HCT116 (cell line): ENCODE data around the gene BSND. TPM values are rescaled to one million over a fixed set of nuclear protein-coding genes. Genes with fewer than 3 reads are reported as not detected.
A peak's percentile ranks its signal among the peaks of the same experiment; 100 is the strongest.

Experiments
- ATAC-seq: fragments of 200-7000 bp; cut with Tn5 transposase; 2 replicates; pipeline ENCODE4 v1.9.1; 2020; ENCODE audit warnings: mild to moderate bottlenecking, moderate library complexity
- BruUV-seq: library from RNA; stranded (reverse); fragments of 400-500 nt; replicated peaks from 2 replicates; lab custom pipeline; 2021; lab: Mats Ljungman, UMichigan
- CTCF ChIA-PET: fragments of 300-600 bp; sonication (Branson Sonifier 250); formaldehyde crosslinking; loops from one replicate; lab custom pipeline; 2021; ENCODE audit warnings: antibody characterized with exemption; lab: Charles Lee
- POLR2A ChIA-PET: fragments of 300-600, 350-600 bp; sonication (Branson Sonifier 250); formaldehyde crosslinking; loops from one replicate; lab custom pipeline; 2021; ENCODE audit warnings: antibody characterized with exemption; lab: Charles Lee
- RAD21 ChIA-PET, 2 experiments: fragments of 300-600 bp; sonication (Branson Sonifier 250); formaldehyde crosslinking; loops; one replicate each; lab custom pipeline; 2023; ENCODE audit warnings: low total read pairs in 2 of 2; ENCODE audit not compliant: uncharacterized antibody in 2 of 2, unreplicated experiment in 2 of 2, low non-redundant PET in 1 of 2; lab: Charles Lee
- DNase-seq: peaks from one replicate; pipeline ENCODE4 v3.0.0-alpha.2; 2010; ENCODE audit warnings: low read depth, low spot score
- H2AFZ ChIP-seq: fragments of 200-600 bp; shearing (Covaris generic), sonication (generic); 2 replicates; pipeline ENCODE4 v1.6.1; 2017; ENCODE audit warnings: low read depth, mixed run types, mixed read lengths, antibody characterized with exemption, low read length; ENCODE audit not compliant: poor library complexity, severe bottlenecking
- H3K27ac ChIP-seq: 2 replicates; pipeline ENCODE4 v1.5.1; 2012; ENCODE audit warnings: low read depth, low read length
- H3K27me3 ChIP-seq: fragments of 200-600 bp; sonication (generic); 2 replicates; pipeline ENCODE4 v1.6.1; 2016; ENCODE audit warnings: mixed run types, low read length, mixed read lengths; ENCODE audit not compliant: insufficient read depth
- H3K36me3 ChIP-seq, 2 experiments: fragments of 200-500 bp in 1 of 2; fragments of 200-600 bp in 1 of 2; sonication (Bioruptor generic) in 1 of 2; sonication (generic) in 1 of 2; 2 replicates each; pipeline versions ENCODE4 v1.5.1 to v1.6.1; 2014 to 2016; ENCODE audit warnings: low read length in 2 of 2, inconsistent platforms in 1 of 2, mixed read lengths in 1 of 2, mixed run types in 1 of 2; ENCODE audit not compliant: insufficient read depth in 2 of 2, control insufficient read depth in 1 of 2
- H3K4me1 ChIP-seq, 2 experiments: fragments of 200-600 bp in 1 of 2; sonication (generic) in 1 of 2; 2 replicates each; pipeline versions ENCODE4 v1.5.1 to v1.6.1; 2012 to 2017; ENCODE audit warnings: low read length in 2 of 2, inconsistent platforms in 1 of 2, mild to moderate bottlenecking in 1 of 2, mixed read lengths in 1 of 2, mixed run types in 1 of 2, moderate library complexity in 1 of 2; ENCODE audit not compliant: insufficient read depth in 2 of 2, control insufficient read depth in 1 of 2
- H3K4me2 ChIP-seq: fragments of 200-600 bp; sonication (generic); 2 replicates; pipeline ENCODE4 v1.6.1; 2017; ENCODE audit warnings: mixed run types, low read length, mixed read lengths
- H3K4me3 ChIP-seq, 2 experiments: fragments of 200-600 bp in 1 of 2; sonication (generic) in 1 of 2; replicated peaks in 1 of 2; 2 replicates each; pipeline ENCODE4 v1.5.1; 2011 to 2016; ENCODE audit warnings: low read length in 2 of 2, control low read depth in 1 of 2, low read depth in 1 of 2, mild to moderate bottlenecking in 1 of 2, mixed read lengths in 1 of 2, mixed run types in 1 of 2
- H3K79me2 ChIP-seq: fragments of 200-600 bp; sonication (generic); 2 replicates; pipeline ENCODE4 v1.6.1; 2017; ENCODE audit warnings: mild to moderate bottlenecking, mixed run types, low read length, moderate library complexity, mixed read lengths; ENCODE audit not compliant: insufficient read depth
- H3K9ac ChIP-seq: fragments of 200-600 bp; sonication (generic); 2 replicates; pipeline ENCODE4 v1.6.1; 2016; ENCODE audit warnings: low read length, mixed read lengths
- H3K9me2 ChIP-seq: fragments of 200-600 bp; sonication (generic), shearing (Covaris generic); 2 replicates; pipeline ENCODE4 v1.6.1; 2017; ENCODE audit warnings: mixed run types, mild to moderate bottlenecking, moderate library complexity; ENCODE audit not compliant: insufficient read depth
- H3K9me3 ChIP-seq, 2 experiments: fragments of 200-500 bp in 1 of 2; fragments of 200-600 bp in 1 of 2; sonication (Bioruptor generic) in 1 of 2; sonication (generic) in 1 of 2; 2 replicates each; pipeline ENCODE4 v1.6.1; 2014 to 2017; ENCODE audit warnings: low read length in 2 of 2, mixed read lengths in 2 of 2, inconsistent platforms in 1 of 2, low read depth in 1 of 2, mild to moderate bottlenecking in 1 of 2, mixed run types in 1 of 2, moderate library complexity in 1 of 2; ENCODE audit not compliant: control insufficient read depth in 1 of 2, insufficient read depth in 1 of 2
- H4K20me1 ChIP-seq: fragments of 200-600 bp; sonication (generic), shearing (Covaris generic); 2 replicates; pipeline ENCODE4 v1.6.1; 2017; ENCODE audit warnings: mixed run types, mild to moderate bottlenecking, moderate library complexity; ENCODE audit not compliant: insufficient read depth
- CTCF ChIP-seq, 3 experiments: fragments of 200-600 bp in 1 of 3; sonication (generic) in 1 of 3; IDR thresholded peaks in 2 of 3; conservative IDR thresholded peaks in 1 of 3; 2 replicates each; pipeline ENCODE4 v1.5.1; 2012 to 2017; ENCODE audit warnings: low read depth in 2 of 3, low read length in 2 of 3, antibody characterized with exemption in 1 of 3, borderline replicate concordance in 1 of 3, control low read depth in 1 of 3, mild to moderate bottlenecking in 1 of 3, mixed read lengths in 1 of 3, mixed run types in 1 of 3, moderate library complexity in 1 of 3; ENCODE audit not compliant: insufficient read depth in 1 of 3
- REST ChIP-seq: IDR thresholded peaks from 2 replicates; pipeline ENCODE4 v1.6.1; 2012; ENCODE audit warnings: low read depth
- YY1 ChIP-seq: IDR thresholded peaks from 2 replicates; pipeline ENCODE4 v1.6.1; 2011; ENCODE audit warnings: low read length, low read depth, moderate library complexity, mild to moderate bottlenecking; ENCODE audit not compliant: insufficient replicate concordance; ENCODE audit errors: extremely low read depth
- intact Hi-C: fragments of 100-400 bp; cut with micrococcal nuclease; formaldehyde crosslinking; loops from 2 replicates; pipeline ENCODE4 v1.10.0; 2022
- total RNA-seq: library from RNA; stranded (reverse); gene quantifications from one replicate; pipeline ENCODE4 v1.2.1, GENCODE V29; 2021; ENCODE audit not compliant: unreplicated experiment

The BSND gene
- total RNA-seq, 1 experiment from 2014 or later = not detected

GRCh38 chr1:55035904-55036303, 37.2 kb downstream of the BSND start:
- no peaks in the 10 kb centered on the region for H4K20me1 ChIP-seq
- peaks cover 2% of the 10 kb centered on the region; the same call in 1 of the 2 replicates for H3K79me2 ChIP-seq
- no peaks in the 10 kb centered on the region for H3K9me2 ChIP-seq
- ChIA-PET RAD21 (no interaction called here), CTCF (interaction anchor here (1.6 to 6.1 kb wide), 2 partner anchors 14 to 86 kb away, joined by 3 to 24 read pairs; no protein-coding TSS in a partner anchor)
- peak; percentile 34 for DNase-seq
- no peaks in the 10 kb centered on the region for H3K9me3 ChIP-seq
- H3K27me3 ChIP-seq = no peaks in the 10 kb centered on the region
- intact Hi-C loops = no loop called here
- no peak overlapping the region for H3K4me3 ChIP-seq
- no peak overlapping the region for H3K9ac ChIP-seq
- no TSS peak for BruUV-seq
- TF ChIP-seq REST (no peak), CTCF (IDR thresholded peaks at IDR 0.05 in 2 of 3, conservative IDR thresholded peaks at IDR 0.05 in 1 of 3; ENCODE audit: borderline replicate concordance in 1 of 3, insufficient read depth in 1 of 3, low read depth in 2 of 3, low read length in 2 of 3) (peak; percentile 19 to 39 (median 34); a peak in 3 of 6 replicates), YY1 (no peak)
- TF ChIP-seq, all 23 proteins: peak for 1
- Histone ChIP-seq H3K27ac (no peak overlapping the region), H3K4me1 (peaks cover 14 to 42% of the 10 kb centered on the region in 2 experiments; a peak in 3 of 4 replicates), H3K36me3 (no peaks in the 10 kb centered on the region), H2AFZ (peak overlapping the region; percentile 18), H3K4me2 (peak overlapping the region; percentile 24)
- POLR2A ChIA-PET = no interaction called here
- no peak; the same call in 1 of the 2 replicates for ATAC-seq
